Measurements from ENCODE around the gene ADAMTS12. TPM values are rescaled to one million over a fixed set of nuclear protein-coding genes. Genes with fewer than 3 reads are reported as not detected.
"Not testable (repeated sequence)": the region's sequence is repeated elsewhere in the genome, so short reads cannot be mapped to it uniquely, and the experiment has no call there.

Gene ADAMTS12
- total RNA-seq, 2 experiments from 2014 or later: not detected

- BruUV-seq (replicated peaks): no TSS peak
- TF ChIP-seq EZH2phosphoT487 (IDR thresholded peaks at IDR 0.05; ENCODE audit: borderline replicate concordance, low read depth, low read length) (no peak), CTCF (conservative IDR thresholded peaks at IDR 0.05; ENCODE audit: low read length) (no peak)
- H3K36me3 ChIP-seq (ENCODE audit: insufficient read depth, low read length): no peaks in the 10 kb centered on the region
- intact Hi-C loops (cut with micrococcal nuclease; ENCODE audit: unreplicated experiment): no loop called here
- ChIA-PET POLR2A (interaction anchor here (1.4 kb wide), 1 partner anchor 10 kb away, joined by 6 read pairs; no protein-coding TSS in a partner anchor), CTCF (ENCODE audit: unreplicated experiment) (no interaction called here)
- no peaks in the 10 kb centered on the region for H3K9me3 ChIP-seq (ENCODE audit: low read length)
- H2AFZ ChIP-seq (ENCODE audit: low read length): no peak overlapping the region
- no peaks in the 10 kb centered on the region for H3K79me2 ChIP-seq (ENCODE audit: insufficient read depth, low read depth, low read length)
- DNase-seq (ENCODE audit: low spot score): no peak
- no peak overlapping the region for H3K4me2 ChIP-seq (ENCODE audit: low read length)
- no peak overlapping the region for H3K27ac ChIP-seq (ENCODE audit: low read depth, low read length, poor library complexity, severe bottlenecking)
- no peaks in the 10 kb centered on the region for H4K20me1 ChIP-seq (ENCODE audit: insufficient read depth, low read length)
- no peaks in the 10 kb centered on the region for H3K4me1 ChIP-seq (ENCODE audit: insufficient read depth, low read length, poor library complexity, severe bottlenecking)
- no peak overlapping the region for H3K4me3 ChIP-seq (ENCODE audit: low read depth, low read length, poor library complexity, severe bottlenecking)
- H3K9me2 ChIP-seq (ENCODE audit: insufficient read depth, low read length): no peaks in the 10 kb centered on the region
These were observed 14.3 kb downstream of the ADAMTS12 start for GRCh38 chr5:33877449-33877848.

- ChIA-PET POLR2A (no interaction called here), CTCF (ENCODE audit: unreplicated experiment) (no interaction called here)
- no peak overlapping the region for H3K4me3 ChIP-seq (ENCODE audit: low read depth, low read length, poor library complexity, severe bottlenecking)
- H3K4me2 ChIP-seq (ENCODE audit: low read length): no peak overlapping the region
- H2AFZ ChIP-seq (ENCODE audit: low read length): no peak overlapping the region
- intact Hi-C loops (cut with micrococcal nuclease; ENCODE audit: unreplicated experiment): no loop called here
- no peaks in the 10 kb centered on the region for H3K9me3 ChIP-seq (ENCODE audit: low read length)
- no peak overlapping the region for H3K27ac ChIP-seq (ENCODE audit: low read depth, low read length, poor library complexity, severe bottlenecking)
- BruUV-seq (replicated peaks): no TSS peak
- H4K20me1 ChIP-seq (ENCODE audit: insufficient read depth, low read length): no peaks in the 10 kb centered on the region
- H3K79me2 ChIP-seq (ENCODE audit: insufficient read depth, low read depth, low read length): no peaks in the 10 kb centered on the region
- no peaks in the 10 kb centered on the region for H3K36me3 ChIP-seq (ENCODE audit: insufficient read depth, low read length)
- DNase-seq (ENCODE audit: low spot score): no peak
- H3K9me2 ChIP-seq (ENCODE audit: insufficient read depth, low read length): no peaks in the 10 kb centered on the region
- no peaks in the 10 kb centered on the region for H3K4me1 ChIP-seq (ENCODE audit: insufficient read depth, low read length, poor library complexity, severe bottlenecking)
- TF ChIP-seq EZH2phosphoT487 (IDR thresholded peaks at IDR 0.05; ENCODE audit: borderline replicate concordance, low read depth, low read length) (no peak), CTCF (conservative IDR thresholded peaks at IDR 0.05; ENCODE audit: low read length) (no peak)
These were observed 24.5 kb downstream of the ADAMTS12 start for GRCh38 chr5:33867241-33867640.

- POLR2A ChIA-PET; BruUV-seq (replicated peaks); DNase-seq (ENCODE audit: low spot score): not testable (repeated sequence)
These were observed 32.6 kb downstream of the ADAMTS12 start for GRCh38 chr5:33859177-33859576.

More at GRCh38 chr5:33859177-33859576, 32.6 kb downstream of the ADAMTS12 start:
- intact Hi-C loops (cut with micrococcal nuclease; ENCODE audit: unreplicated experiment); H3K4me1 ChIP-seq (ENCODE audit: insufficient read depth, low read length, poor library complexity, severe bottlenecking); CTCF ChIA-PET (ENCODE audit: unreplicated experiment); H3K9me2 ChIP-seq (ENCODE audit: insufficient read depth, low read length); H3K9me3 ChIP-seq (ENCODE audit: low read length); H3K36me3 ChIP-seq (ENCODE audit: insufficient read depth, low read length); H2AFZ ChIP-seq (ENCODE audit: low read length); H4K20me1 ChIP-seq (ENCODE audit: insufficient read depth, low read length); H3K79me2 ChIP-seq (ENCODE audit: insufficient read depth, low read depth, low read length); H3K27ac ChIP-seq (ENCODE audit: low read depth, low read length, poor library complexity, severe bottlenecking); H3K4me3 ChIP-seq (ENCODE audit: low read depth, low read length, poor library complexity, severe bottlenecking); H3K4me2 ChIP-seq (ENCODE audit: low read length): not testable (repeated sequence)

Measured in OCI-LY7 (cell line).